HepG2 (cell line): ENCODE results near the gene FRMD5. TPM values are rescaled to one million over a fixed set of nuclear protein-coding genes. Genes with fewer than 3 reads are reported as not detected.

ENCODE experiments used
- ATAC-seq: fragments of 200-7000 bp; cut with Tn5 transposase; 3 replicates; pipeline ENCODE4 v1.9.1; 2020; ENCODE audit warnings: mild to moderate bottlenecking, moderate library complexity
- BruUV-seq: library from RNA; stranded (reverse); fragments of 400-500 nt; replicated peaks from 2 replicates; lab custom pipeline; 2021; lab: Mats Ljungman, UMichigan
- CTCF ChIA-PET: fragments of 300-600 bp; formaldehyde crosslinking; extraction: SDS; loops from one replicate; lab custom pipeline; 2021; ENCODE audit warnings: low total read pairs, inconsistent platforms, low intra/inter-chr PET ratio; lab: Yijun Ruan, JAX
- POLR2A ChIA-PET: fragments of 350-600 bp; sonication (Branson Sonifier 250); formaldehyde crosslinking; loops from one replicate; lab custom pipeline; 2020; ENCODE audit warnings: antibody characterized with exemption, inconsistent platforms; lab: Yijun Ruan, JAX
- DNase-seq: peaks from one replicate; pipeline ENCODE4 v3.0.0-alpha.2; 2015; ENCODE audit warnings: low spot score
- FAIRE-seq: peaks from 3 replicates; lab custom pipeline; 2011; peaks lifted over from hg19 to GRCh38; lab: Jason Lieb, UNC
- H2AFZ ChIP-seq: one replicate; pipeline ENCODE4 v1.6.1; 2011; ENCODE audit warnings: low read length, inconsistent platforms
- H3K27ac ChIP-seq: fragments of 300-600 bp; 3 replicates; pipeline ENCODE4 v1.8.0; 2011; ENCODE audit warnings: mixed run types, mild to moderate bottlenecking, mixed read lengths, low read length, inconsistent platforms; ENCODE audit not compliant: insufficient read depth; ENCODE audit errors: extremely low read length
- H3K27me3 ChIP-seq, 2 experiments: fragments of 200-600 bp in 1 of 2; 2 replicates in 1 of 2; 3 replicates in 1 of 2; pipeline versions ENCODE4 v1.6.0 to v1.8.0; 2011; ENCODE audit warnings: low read length in 2 of 2, mild to moderate bottlenecking in 2 of 2, moderate library complexity in 2 of 2, inconsistent platforms in 1 of 2; ENCODE audit not compliant: insufficient read depth in 2 of 2, control insufficient read depth in 1 of 2
- H3K36me3 ChIP-seq, 2 experiments: fragments of 200-600 bp in 1 of 2; replicated peaks in 1 of 2; 2 replicates in 1 of 2; 3 replicates in 1 of 2; pipeline versions ENCODE4 v1.5.1 to v1.8.0; 2011; ENCODE audit warnings: low read length in 2 of 2, inconsistent platforms in 1 of 2; ENCODE audit not compliant: insufficient read depth in 2 of 2, control insufficient read depth in 1 of 2
- H3K4me1 ChIP-seq: 2 replicates; pipeline ENCODE4 v1.5.1; 2012; ENCODE audit warnings: low read length, inconsistent platforms; ENCODE audit not compliant: insufficient read depth
- H3K4me2 ChIP-seq: 2 replicates; pipeline ENCODE4 v1.6.0; 2011; ENCODE audit warnings: low read depth, low read length, inconsistent platforms
- H3K4me3 ChIP-seq, 3 experiments: fragments of 200-600 bp in 1 of 3; sonication (generic), shearing (Covaris generic) in 1 of 3; replicated peaks in 1 of 3; 2 replicates each; pipeline ENCODE4 v1.5.1; 2011 to 2016; ENCODE audit warnings: low read length in 3 of 3, inconsistent platforms in 2 of 3, low read depth in 2 of 3, mild to moderate bottlenecking in 2 of 3, control low read depth in 1 of 3, mixed read lengths in 1 of 3; ENCODE audit not compliant: insufficient read depth in 1 of 3
- H3K79me2 ChIP-seq: one replicate; pipeline ENCODE4 v1.6.1; 2011; ENCODE audit warnings: low read length, inconsistent platforms; ENCODE audit not compliant: insufficient read depth
- H3K9ac ChIP-seq: 2 replicates; pipeline ENCODE4 v1.6.0; 2011; ENCODE audit warnings: mild to moderate bottlenecking, low read depth, low read length, inconsistent platforms; ENCODE audit not compliant: insufficient read depth
- H3K9me3 ChIP-seq: 2 replicates; pipeline ENCODE4 v1.5.1; 2012; ENCODE audit warnings: mild to moderate bottlenecking, low read length
- H4K20me1 ChIP-seq: 2 replicates; pipeline ENCODE4 v1.6.0; 2011; ENCODE audit warnings: inconsistent platforms, mild to moderate bottlenecking, low read length, moderate library complexity; ENCODE audit not compliant: insufficient read depth
- CREB1 ChIP-seq, 2 experiments: fragments of 450-650 bp in 1 of 2; IDR thresholded peaks; 2 replicates each; pipeline ENCODE4 v1.6.1; 2016 to 2017; ENCODE audit warnings: control low read depth in 1 of 2, mild to moderate bottlenecking in 1 of 2, missing compliant biosample characterization in 1 of 2, missing genetic modification characterization in 1 of 2
- ESRRA ChIP-seq: sonication (generic); formaldehyde crosslinking; IDR thresholded peaks from 2 replicates; pipeline ENCODE4 v1.5.1; 2020; ENCODE audit warnings: mild to moderate bottlenecking, low read depth, missing genetic modification reagents
- FOXK1 ChIP-seq: sonication (generic); formaldehyde crosslinking; IDR thresholded peaks from 2 replicates; pipeline ENCODE4 v1.4.0; 2020; ENCODE audit warnings: low read depth, missing genetic modification reagents, borderline replicate concordance
- NR2F6 ChIP-seq, 2 experiments: IDR thresholded peaks; 2 replicates each; pipeline ENCODE4 v1.6.1; 2016; ENCODE audit warnings: antibody characterized with exemption in 1 of 2, mild to moderate bottlenecking in 1 of 2
- SRSF9 ChIP-seq: fragments of 200-400 bp; formaldehyde crosslinking; IDR thresholded peaks from 2 replicates; pipeline ENCODE4 v1.6.1; 2018; ENCODE audit warnings: borderline replicate concordance, mild to moderate bottlenecking, low read depth, low read length; ENCODE audit not compliant: insufficient read depth, poor library complexity, severe bottlenecking
- TBP ChIP-seq: sonication (generic); formaldehyde crosslinking; IDR thresholded peaks from 2 replicates; pipeline ENCODE4 v1.5.0; 2020; ENCODE audit warnings: missing genetic modification reagents
- ZBTB46 ChIP-seq: sonication (generic); formaldehyde crosslinking; IDR thresholded peaks from 2 replicates; pipeline ENCODE4 v1.4.0; 2020; ENCODE audit warnings: mild to moderate bottlenecking, missing genetic modification reagents, borderline replicate concordance
- ZBTB8A ChIP-seq: sonication (generic); formaldehyde crosslinking; IDR thresholded peaks from 2 replicates; pipeline ENCODE4 v1.4.0; 2020; ENCODE audit warnings: mild to moderate bottlenecking, low read depth, missing genetic modification reagents, borderline replicate concordance
- ZNF20 ChIP-seq: sonication (generic); formaldehyde crosslinking; IDR thresholded peaks from 2 replicates; pipeline ENCODE4 v1.4.0; 2020; ENCODE audit warnings: mild to moderate bottlenecking, moderate library complexity, missing genetic modification reagents
- ZNF513 ChIP-seq: sonication (generic); formaldehyde crosslinking; conservative IDR thresholded peaks from 2 replicates; pipeline ENCODE4 v1.5.0; 2020; ENCODE audit warnings: missing genetic modification reagents
- ZNF577 ChIP-seq: sonication (generic); formaldehyde crosslinking; IDR thresholded peaks from 2 replicates; pipeline ENCODE4 v1.4.0; 2020; ENCODE audit warnings: mild to moderate bottlenecking, low read depth, missing genetic modification reagents, borderline replicate concordance
- WGBS: methylation state at CpG from one replicate; pipeline ENCODE4 v1.1.6; 2017; ENCODE audit warnings: low lambda C conversion rate; 5-methylcytosine and 5-hydroxymethylcytosine counted together
- in situ Hi-C: cut with HindIII; loops from 2 replicates; pipeline ENCODE4 v1.10.0; 2017; ENCODE audit warnings: low pct_unique_long_range_greater_than_20kb; ENCODE audit not compliant: extremely low pct_ligation_motif_present
- intact Hi-C: fragments of 100-400 bp; cut with micrococcal nuclease; formaldehyde crosslinking; loops from one replicate; pipeline ENCODE4 v1.10.0; 2022; ENCODE audit not compliant: unreplicated experiment
- polyA plus RNA-seq, 8 experiments: library from polyadenylated mRNA; depleted of rRNA in 3 of 8; stranded (reverse) in 7 of 8; unstranded in 1 of 8; fragments of >200 nt; fragmentation: Illumina TruSeq in 4 of 8; extraction: Trizol in 4 of 8; gene quantifications; 2 replicates each; pipeline versions ENCODE4 v1.2.1 to v1.2.3, GENCODE V29; 2011 to 2016; ENCODE audit warnings: low read depth in 4 of 8, missing spikeins in 1 of 8, mixed read lengths in 1 of 8; ENCODE audit not compliant: insufficient read depth in 1 of 8
- total RNA-seq, 5 experiments: library from RNA; depleted of rRNA; stranded (reverse); fragments of >200 nt; fragmentation: Illumina TruSeq; extraction: Trizol; gene quantifications; 2 replicates each; pipeline ENCODE4 v1.2.3, GENCODE V29; 2016; ENCODE audit warnings: low read depth in 1 of 5
- TF ChIP-seq, protein P1 (sequence below): sonication (generic); formaldehyde crosslinking; IDR thresholded peaks from 2 replicates; pipeline ENCODE4 v1.4.0; 2020; ENCODE audit warnings: mild to moderate bottlenecking, low read depth, missing genetic modification reagents

FRMD5 gene
- total and polyA plus RNA-seq, 2 of the 13 experiments (the other 11 are each of a cell fraction or from before 2014, with no cell fraction given) = 0.93 to 1.5 TPM

DNA sequence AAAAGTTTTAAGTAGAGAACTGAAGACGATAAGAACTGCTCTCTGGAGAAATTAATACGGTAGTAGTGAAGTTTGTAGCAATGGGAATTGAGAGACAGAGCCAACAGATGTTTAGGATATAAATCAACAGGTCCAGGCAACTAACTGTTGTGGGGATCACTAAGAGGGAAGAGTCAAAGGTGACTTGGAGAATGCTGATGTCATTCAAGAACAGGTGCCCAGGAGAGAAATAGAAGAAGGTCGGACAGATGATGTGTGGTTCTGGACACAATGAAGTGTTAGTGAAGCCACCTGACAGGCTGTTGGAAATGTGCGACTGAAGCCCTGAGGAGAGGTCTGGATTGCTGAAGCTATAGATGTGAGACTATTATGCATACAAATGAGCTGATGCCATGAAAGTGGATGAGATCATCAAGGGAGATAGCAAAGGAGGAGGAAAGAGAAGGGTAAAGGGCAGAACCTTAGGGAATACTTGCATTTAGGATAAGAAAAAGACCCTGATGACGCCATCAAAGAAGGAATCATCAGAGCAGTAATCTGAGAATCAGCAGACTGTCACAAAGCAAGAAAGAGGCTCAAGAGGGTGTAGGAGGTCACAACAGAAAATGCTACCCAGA is 183.7 kb downstream of the FRMD5 start (continued):
- TF ChIP-seq ZBTB46 (CRISPR knock-in tag) = no peak
- TF ChIP-seq CREB1 (IDR thresholded peaks at IDR 0.05) = 0 out of 2 replicates have a peak, but pooled peaks have one; percentile 18
- TF ChIP-seq CREB1 (CRISPR knock-in tag; IDR thresholded peaks at IDR 0.05) = no peak

DNA sequence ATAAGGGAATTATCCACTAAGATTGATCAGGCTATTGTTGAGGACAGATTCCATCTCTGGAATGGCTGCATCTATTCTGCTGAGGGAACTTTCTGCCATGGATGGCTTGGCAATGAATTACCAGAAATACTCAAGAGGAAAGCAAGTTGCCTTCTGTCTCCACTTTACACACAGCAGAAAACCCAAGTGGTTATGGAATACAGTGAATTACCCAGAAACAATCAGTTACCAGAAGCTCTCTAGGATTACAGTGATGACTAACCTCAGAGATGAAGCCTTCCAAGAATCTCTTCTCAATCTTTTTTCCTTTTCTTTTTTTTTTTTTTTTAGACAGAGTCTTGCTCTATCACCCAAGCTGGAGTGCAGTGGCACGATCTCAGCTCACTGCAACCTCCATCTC is 185.0 kb downstream of the FRMD5 start:
- Histone ChIP-seq H3K79me2 (no peaks in the 10 kb centered on the region), H3K9me3 (no peaks in the 10 kb centered on the region), H4K20me1 (no peaks in the 10 kb centered on the region), H3K4me2 (no peak overlapping the region), H3K36me3 (no peaks in the 10 kb centered on the region), H3K9ac (no peak overlapping the region), H3K27ac (no peak overlapping the region), H3K4me3 (no peak overlapping the region), H3K4me1 (no peaks in the 10 kb centered on the region), H3K27me3 (no peaks in the 10 kb centered on the region)
- POLR2A ChIA-PET = no interaction called here
- no TSS peak for BruUV-seq
- 0% methylated on average over 1 of the region's 1 CpG for WGBS
- CTCF ChIA-PET = no interaction called here
- DNase-seq = no peak
- no peak for FAIRE-seq
- intact Hi-C loops (no loop called here), in situ Hi-C loops (no loop called here)
- ATAC-seq = no peak
- TF ChIP-seq, protein P1, sequence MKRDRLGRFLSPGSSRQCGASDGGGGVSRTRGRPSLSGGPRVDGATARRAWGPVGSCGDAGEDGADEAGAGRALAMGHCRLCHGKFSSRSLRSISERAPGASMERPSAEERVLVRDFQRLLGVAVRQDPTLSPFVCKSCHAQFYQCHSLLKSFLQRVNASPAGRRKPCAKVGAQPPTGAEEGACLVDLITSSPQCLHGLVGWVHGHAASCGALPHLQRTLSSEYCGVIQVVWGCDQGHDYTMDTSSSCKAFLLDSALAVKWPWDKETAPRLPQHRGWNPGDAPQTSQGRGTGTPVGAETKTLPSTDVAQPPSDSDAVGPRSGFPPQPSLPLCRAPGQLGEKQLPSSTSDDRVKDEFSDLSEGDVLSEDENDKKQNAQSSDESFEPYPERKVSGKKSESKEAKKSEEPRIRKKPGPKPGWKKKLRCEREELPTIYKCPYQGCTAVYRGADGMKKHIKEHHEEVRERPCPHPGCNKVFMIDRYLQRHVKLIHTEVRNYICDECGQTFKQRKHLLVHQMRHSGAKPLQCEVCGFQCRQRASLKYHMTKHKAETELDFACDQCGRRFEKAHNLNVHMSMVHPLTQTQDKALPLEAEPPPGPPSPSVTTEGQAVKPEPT (CRISPR knock-in tag) = no peak
- TF ChIP-seq FOXK1 (CRISPR knock-in tag) = no peak
- no peak for TF ChIP-seq NR2F6 (IDR thresholded peaks at IDR 0.05)
- no peak for TF ChIP-seq NR2F6 (CRISPR knock-in tag; IDR thresholded peaks at IDR 0.05)
- no peak for TF ChIP-seq ZNF577 (CRISPR knock-in tag)
- no peak for TF ChIP-seq ZNF513 (CRISPR knock-in tag)
- TF ChIP-seq SRSF9 = no peak
- TF ChIP-seq ESRRA = no peak
- no peak for TF ChIP-seq ZNF20 (CRISPR knock-in tag)
- TF ChIP-seq TBP (CRISPR knock-in tag) = no peak
- TF ChIP-seq ZBTB8A = no peak
- TF ChIP-seq, all 625 proteins: peak for 0
- no peak overlapping the region for H2AFZ ChIP-seq
